PC-3 (cell line): ENCODE results near the gene CADM4. TPM values are rescaled to one million over a fixed set of nuclear protein-coding genes. Genes with fewer than 3 reads are reported as not detected.

Source experiments
- ATAC-seq: fragments of 200-7000 bp; cut with Tn5 transposase; 2 replicates; pipeline ENCODE4 v1.9.1; 2020; ENCODE audit warnings: mild to moderate bottlenecking, moderate library complexity
- BruUV-seq: library from RNA; stranded (reverse); fragments of 400-500 nt; replicated peaks from 2 replicates; lab custom pipeline; 2021; lab: Mats Ljungman, UMichigan
- CTCF ChIA-PET: fragments of 300-600 bp; sonication (Branson Sonifier 250); formaldehyde crosslinking; loops from one replicate; lab custom pipeline; 2022; ENCODE audit warnings: antibody characterized with exemption; lab: Charles Lee
- POLR2A ChIA-PET: fragments of 300-600 bp; sonication (Branson Sonifier 250); formaldehyde crosslinking; loops from one replicate; lab custom pipeline; 2022; ENCODE audit warnings: antibody characterized with exemption; ENCODE audit not compliant: unreplicated experiment; lab: Charles Lee
- DNase-seq: peaks from one replicate; pipeline ENCODE4 v3.0.0-alpha.2; 2015
- H2AFZ ChIP-seq: fragments of 300-600 bp; sonication (generic); 2 replicates; pipeline ENCODE4 v1.6.0; 2016; ENCODE audit warnings: antibody characterized with exemption, low read length
- H3F3A ChIP-seq: fragments of 300-600 bp; sonication (generic); one replicate; pipeline ENCODE4 v1.6.0; 2017; ENCODE audit warnings: antibody characterized with exemption, low read length, control low read depth, mild to moderate bottlenecking; ENCODE audit not compliant: unreplicated experiment
- H3K27ac ChIP-seq: fragments of 300-600 bp; sonication (generic); 2 replicates; pipeline ENCODE4 v1.5.1; 2016; ENCODE audit warnings: mild to moderate bottlenecking, low read length
- H3K27me3 ChIP-seq: fragments of 300-600 bp; sonication (generic); 2 replicates; pipeline ENCODE4 v1.6.1; 2016; ENCODE audit warnings: low read length, mixed read lengths
- H3K36me3 ChIP-seq: fragments of 300-600 bp; sonication (generic); 2 replicates; pipeline ENCODE4 v1.6.1; 2016; ENCODE audit warnings: low read depth, mixed run types, low read length, mixed read lengths
- H3K4me1 ChIP-seq: fragments of 300-600 bp; sonication (generic); 2 replicates; pipeline ENCODE4 v1.5.1; 2016; ENCODE audit warnings: low read length; ENCODE audit not compliant: insufficient read depth
- H3K4me2 ChIP-seq: fragments of 300-600 bp; sonication (generic); 2 replicates; pipeline ENCODE4 v1.6.0; 2016; ENCODE audit warnings: low read length
- H3K4me3 ChIP-seq: fragments of 300-600 bp; sonication (generic); 2 replicates; pipeline ENCODE4 v1.5.1; 2016; ENCODE audit warnings: mild to moderate bottlenecking, low read length, mixed read lengths
- H3K79me2 ChIP-seq: fragments of 300-600 bp; sonication (generic); 2 replicates; pipeline ENCODE4 v1.6.1; 2017; ENCODE audit warnings: low read length, mixed read lengths
- H3K9ac ChIP-seq: fragments of 300-600 bp; sonication (generic); 2 replicates; pipeline ENCODE4 v1.6.0; 2016; ENCODE audit warnings: mild to moderate bottlenecking, low read length
- H3K9me2 ChIP-seq: fragments of 300-600 bp; sonication (generic); replicated peaks from 2 replicates; pipeline ENCODE4 v1.6.1; 2016; ENCODE audit warnings: mixed run types, low read length, mixed read lengths
- H3K9me3 ChIP-seq: fragments of 300-600 bp; sonication (generic); 2 replicates; pipeline ENCODE4 v1.6.1; 2016; ENCODE audit warnings: low read length, mixed read lengths
- H4K20me1 ChIP-seq: fragments of 300-600 bp; sonication (generic); 2 replicates; pipeline ENCODE4 v1.6.1; 2016; ENCODE audit warnings: low read length, mixed read lengths
- EZH2 ChIP-seq: fragments of 300-600 bp; sonication (generic); IDR thresholded peaks from one replicate; pipeline ENCODE4 v1.6.1; 2017; ENCODE audit warnings: antibody characterized with exemption, mild to moderate bottlenecking, low read length; ENCODE audit not compliant: unreplicated experiment
- EZH2phosphoT487 ChIP-seq: fragments of 300-600 bp; sonication (generic); IDR thresholded peaks from 2 replicates; pipeline ENCODE4 v1.6.1; 2018; ENCODE audit warnings: mild to moderate bottlenecking, antibody characterized with exemption, low read length, borderline replicate concordance
- intact Hi-C: fragments of 100-400 bp; cut with micrococcal nuclease; formaldehyde crosslinking; loops from 2 replicates; pipeline ENCODE4 v1.9.0; 2023
- total RNA-seq: library from RNA; depleted of rRNA; stranded (reverse); fragments of >200 nt; gene quantifications from 2 replicates; pipeline ENCODE4 v1.2.3, GENCODE V29; 2014
- TF ChIP-seq, protein P1 (sequence below): fragments of 300-600 bp; sonication (generic); conservative IDR thresholded peaks from 2 replicates; pipeline ENCODE4 v1.5.1; 2017; ENCODE audit warnings: antibody characterized with exemption, low read depth, mild to moderate bottlenecking, low read length

The CADM4 gene
- total RNA-seq, 1 experiment from 2014 or later = 13.7 TPM

- H3K27ac ChIP-seq = no peak overlapping the region
- H3K4me3 ChIP-seq = no peak overlapping the region
- ATAC-seq (no peak), DNase-seq (no peak)
- no peaks in the 10 kb centered on the region for H4K20me1 ChIP-seq
- no peak overlapping the region for H3K9ac ChIP-seq
- H3K9me2 ChIP-seq = no peaks in the 10 kb centered on the region
- no TSS peak for BruUV-seq
- H3K79me2 ChIP-seq = peaks cover 18% of the 10 kb centered on the region
- no peaks in the 10 kb centered on the region for H3F3A ChIP-seq
- H3K9me3 ChIP-seq = no peaks in the 10 kb centered on the region
- no peaks in the 10 kb centered on the region for H3K27me3 ChIP-seq
- no peak overlapping the region for H2AFZ ChIP-seq
- no peak overlapping the region for H3K4me2 ChIP-seq
- no peaks in the 10 kb centered on the region; the same call in 1 of the 2 replicates for H3K36me3 ChIP-seq
- intact Hi-C loops = no loop called here
- H3K4me1 ChIP-seq = peaks cover 13% of the 10 kb centered on the region
- ChIA-PET POLR2A (no interaction called here), CTCF (no interaction called here)
- TF ChIP-seq, protein P1, sequence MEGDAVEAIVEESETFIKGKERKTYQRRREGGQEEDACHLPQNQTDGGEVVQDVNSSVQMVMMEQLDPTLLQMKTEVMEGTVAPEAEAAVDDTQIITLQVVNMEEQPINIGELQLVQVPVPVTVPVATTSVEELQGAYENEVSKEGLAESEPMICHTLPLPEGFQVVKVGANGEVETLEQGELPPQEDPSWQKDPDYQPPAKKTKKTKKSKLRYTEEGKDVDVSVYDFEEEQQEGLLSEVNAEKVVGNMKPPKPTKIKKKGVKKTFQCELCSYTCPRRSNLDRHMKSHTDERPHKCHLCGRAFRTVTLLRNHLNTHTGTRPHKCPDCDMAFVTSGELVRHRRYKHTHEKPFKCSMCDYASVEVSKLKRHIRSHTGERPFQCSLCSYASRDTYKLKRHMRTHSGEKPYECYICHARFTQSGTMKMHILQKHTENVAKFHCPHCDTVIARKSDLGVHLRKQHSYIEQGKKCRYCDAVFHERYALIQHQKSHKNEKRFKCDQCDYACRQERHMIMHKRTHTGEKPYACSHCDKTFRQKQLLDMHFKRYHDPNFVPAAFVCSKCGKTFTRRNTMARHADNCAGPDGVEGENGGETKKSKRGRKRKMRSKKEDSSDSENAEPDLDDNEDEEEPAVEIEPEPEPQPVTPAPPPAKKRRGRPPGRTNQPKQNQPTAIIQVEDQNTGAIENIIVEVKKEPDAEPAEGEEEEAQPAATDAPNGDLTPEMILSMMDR = no peak
- TF ChIP-seq EZH2 (no peak), EZH2phosphoT487 (no peak)
These were observed 23.3 kb downstream of the CADM4 start for GRCh38 chr19:43616306-43616705.

DNA sequence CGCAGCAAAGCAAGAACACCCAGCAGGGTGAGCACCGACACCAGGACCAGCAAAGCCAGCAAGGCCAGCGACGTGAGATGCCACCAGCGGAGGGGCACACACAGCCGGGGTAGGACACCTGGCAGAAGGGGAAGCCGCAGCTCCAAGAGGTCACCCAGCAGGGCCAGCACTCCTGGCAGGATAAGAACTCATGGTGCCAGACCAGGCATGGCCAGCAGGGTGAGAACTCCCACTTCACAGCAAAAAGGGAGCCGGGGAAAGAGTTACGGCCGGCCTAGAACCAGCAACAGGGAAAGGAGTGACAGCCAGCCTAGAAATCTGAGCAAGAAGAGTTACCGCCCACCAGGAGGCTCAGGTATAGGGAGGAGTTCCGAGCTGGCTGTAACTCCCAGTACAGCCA is 27.3 kb downstream of the CADM4 start:
- Histone ChIP-seq H3K4me2 (no peak overlapping the region), H3K79me2 (0 out of 2 replicates have a peak, but pooled peaks cover 6% of the 10 kb centered on the region), H3F3A (no peaks in the 10 kb centered on the region), H3K4me3 (no peak overlapping the region), H2AFZ (no peak overlapping the region), H3K4me1 (no peaks in the 10 kb centered on the region), H4K20me1 (no peaks in the 10 kb centered on the region), H3K27me3 (no peaks in the 10 kb centered on the region), H3K9me2 (no peaks in the 10 kb centered on the region), H3K36me3 (no peaks in the 10 kb centered on the region; the same call in 1 of the 2 replicates), H3K9ac (no peak overlapping the region), H3K9me3 (no peaks in the 10 kb centered on the region), H3K27ac (no peak overlapping the region)
- ChIA-PET POLR2A (no interaction called here), CTCF (no interaction called here)
- DNase-seq (no peak), ATAC-seq (no peak)
- TF ChIP-seq EZH2phosphoT487 (no peak), EZH2 (no peak)
- TF ChIP-seq, protein P1 = no peak
- BruUV-seq = no TSS peak
- intact Hi-C loops = no loop called here

DNA sequence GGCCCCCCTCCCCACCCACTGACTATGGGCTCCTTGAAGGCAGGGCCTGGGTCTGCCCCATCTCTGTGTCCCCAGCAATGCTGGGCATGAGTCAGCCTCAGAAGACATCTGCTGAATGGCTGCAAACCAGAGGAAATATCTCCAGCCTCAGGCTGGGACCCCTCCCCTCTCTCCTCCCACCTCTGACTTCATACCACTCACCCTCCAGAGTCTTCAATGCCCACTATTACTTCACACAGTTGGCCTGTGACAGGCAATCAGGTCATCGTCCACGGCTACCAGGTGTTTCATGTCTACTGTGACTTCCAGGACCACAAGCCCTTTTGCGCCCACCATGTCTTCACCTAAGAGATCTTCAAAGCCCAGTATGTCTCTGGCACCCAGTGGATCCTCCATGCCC is 27.9 kb downstream of the CADM4 start, which contains the start of gene SRRM5:
Gene SRRM5, plus strand, starts transcription at position 301 of the 400 bp plus-strand sequence. Its CDS starts 34 bp downstream, at position 335.
- ChIA-PET POLR2A (no interaction called here), CTCF (no interaction called here)
- Histone ChIP-seq H3K27ac (no peak within 1 kb of the TSS), H3K9ac (no peak within 1 kb of the TSS), H3K79me2 (0 out of 2 replicates have a peak, but pooled peaks cover under 1% of the 10 kb centered on the region), H3F3A (no peaks in the 10 kb centered on the region), H3K4me3 (no peak within 1 kb of the TSS), H3K4me1 (no peaks in the 10 kb centered on the region), H3K36me3 (no peaks in the 10 kb centered on the region; the same call in 1 of the 2 replicates), H3K4me2 (no peak within 1 kb of the TSS), H3K9me2 (no peaks in the 10 kb centered on the region), H3K9me3 (no peaks in the 10 kb centered on the region), H4K20me1 (no peaks in the 10 kb centered on the region), H2AFZ (no peak within 1 kb of the TSS), H3K27me3 (no peaks in the 10 kb centered on the region)
- intact Hi-C loops = no loop called here
- BruUV-seq = no TSS peak
- TF ChIP-seq EZH2 (no peak), EZH2phosphoT487 (no peak)
- TF ChIP-seq, protein P1 = no peak
- DNase-seq (no peak), ATAC-seq (no peak)
